GM19043 (cell line): ENCODE results near the gene SPNS2.

ENCODE experiments used
- ATAC-seq: cut with Tn5 transposase; IDR thresholded peaks from one replicate; pipeline ENCODE4 v1.9.1; 2021; ENCODE audit warnings: low read depth; ENCODE audit not compliant: unreplicated experiment

SPNS2 gene

DNA sequence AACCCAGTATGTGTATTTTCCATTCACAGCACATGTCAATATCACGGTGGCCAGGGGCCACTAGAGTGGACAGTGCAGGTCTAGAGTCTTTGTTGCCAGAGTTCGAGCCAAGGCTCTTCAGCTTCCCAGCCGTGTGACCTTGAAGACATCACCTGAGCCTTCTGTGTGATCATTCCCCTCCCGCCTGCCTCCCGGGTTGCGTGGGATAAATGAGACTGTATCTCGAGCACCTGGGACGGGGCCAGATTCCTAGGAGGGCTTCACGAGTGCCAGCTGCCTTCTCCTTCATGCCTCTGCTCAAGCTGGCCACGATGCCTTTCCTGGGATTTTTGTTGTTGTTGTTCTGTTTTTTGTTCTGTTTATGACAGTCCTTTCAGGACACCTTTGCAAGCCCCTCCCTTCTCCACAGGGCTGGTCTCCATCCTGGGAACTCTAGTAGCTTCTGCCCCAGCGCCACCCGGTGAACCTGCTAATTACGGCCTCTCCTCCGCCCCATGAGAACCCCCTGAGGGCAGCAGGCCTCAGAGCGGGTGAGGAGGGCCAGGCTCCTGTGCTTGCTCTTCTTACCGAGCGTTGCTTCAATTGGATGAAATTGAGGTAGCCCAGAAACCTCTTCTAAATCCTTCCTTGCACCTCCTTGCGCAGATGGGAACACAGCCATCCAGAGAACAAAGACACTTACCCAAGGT is 3.9 kb downstream of the SPNS2 start:
- no peak for ATAC-seq

- no peak for ATAC-seq
Observed at GRCh38 chr17:4503283-4504025, 4.8 kb downstream of the SPNS2 start.

- no peak for ATAC-seq
Observed at GRCh38 chr17:4504188-4504587, 5.5 kb downstream of the SPNS2 start.

- ATAC-seq = no peak
Observed at GRCh38 chr17:4505187-4505586, 6.5 kb downstream of the SPNS2 start.

GRCh38 chr17:4506175-4506813 is 7.6 kb downstream of the SPNS2 start:
- ATAC-seq = no peak

GRCh38 chr17:4506892-4507291 is 8.2 kb downstream of the SPNS2 start:
- ATAC-seq = no peak

- ATAC-seq = no peak
Observed at GRCh38 chr17:4507361-4508111, 8.9 kb downstream of the SPNS2 start.

DNA sequence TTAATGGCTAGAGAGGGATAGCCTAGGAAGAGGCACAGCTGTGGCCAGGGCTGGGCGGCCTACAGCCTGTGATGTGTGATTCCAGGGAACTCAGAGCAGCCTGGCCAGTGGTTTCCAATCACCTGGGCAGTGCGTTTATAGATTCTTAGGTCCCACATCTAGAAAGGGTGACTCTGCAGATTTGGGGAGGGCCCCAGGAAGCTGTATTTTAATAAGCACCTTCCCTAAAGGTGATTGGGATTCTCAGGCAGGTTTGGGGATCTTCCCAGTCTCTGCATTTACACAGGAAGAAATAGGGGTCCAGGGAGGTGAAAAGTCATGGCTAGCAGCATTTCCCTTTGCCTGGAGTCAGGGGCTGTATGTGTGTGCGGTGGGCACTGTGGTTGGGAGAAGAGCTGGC is 9.5 kb downstream of the SPNS2 start:
- ATAC-seq = no peak

- no peak for ATAC-seq
Observed at GRCh38 chr17:4509401-4509800, 10.7 kb downstream of the SPNS2 start.

DNA sequence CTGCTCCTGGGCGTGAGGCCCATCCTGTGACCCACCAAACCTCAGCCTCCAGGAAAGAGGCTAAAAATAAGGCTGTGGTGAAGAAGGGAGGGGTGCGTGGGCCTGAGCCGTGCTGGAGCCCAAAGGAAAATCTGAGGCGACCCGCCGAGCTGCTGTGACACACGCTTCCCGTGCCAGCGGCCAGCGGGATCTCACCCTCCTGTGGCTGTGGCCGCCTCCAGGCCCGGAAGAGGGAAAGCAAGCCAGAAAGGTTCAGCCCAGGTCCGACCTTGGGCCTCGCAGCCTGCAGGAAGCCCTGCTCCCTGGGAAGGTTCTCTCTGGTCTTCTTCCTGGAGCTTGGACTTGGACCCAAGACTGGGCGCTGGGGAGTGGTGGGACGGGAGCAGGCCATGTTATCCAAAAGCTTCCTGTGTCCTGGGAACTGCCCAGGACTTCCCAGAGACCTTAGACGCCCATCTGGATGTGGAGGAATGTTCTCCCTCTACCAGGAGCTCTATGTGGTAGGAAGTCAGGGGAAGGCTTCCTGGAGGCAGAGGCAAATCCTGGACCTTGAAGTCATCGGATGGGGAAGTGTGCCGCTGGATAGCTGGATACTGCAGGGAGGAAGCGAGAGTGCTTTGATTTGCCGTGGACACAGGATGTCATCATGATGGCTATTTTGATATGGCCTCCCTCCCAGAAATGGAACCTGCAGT is 11.4 kb downstream of the SPNS2 start:
- ATAC-seq = no peak

GRCh38 chr17:4510618-4510941 is 11.9 kb downstream of the SPNS2 start:
- ATAC-seq = no peak

- ATAC-seq = no peak
Observed at GRCh38 chr17:4511199-4511932, 12.7 kb downstream of the SPNS2 start.

GRCh38 chr17:4512156-4513112 is 13.8 kb downstream of the SPNS2 start:
- no peak for ATAC-seq

- ATAC-seq = no peak
Observed at GRCh38 chr17:4513113-4514032, 14.7 kb downstream of the SPNS2 start.

- ATAC-seq = no peak
Observed at GRCh38 chr17:4514206-4514605, 15.5 kb downstream of the SPNS2 start.

DNA sequence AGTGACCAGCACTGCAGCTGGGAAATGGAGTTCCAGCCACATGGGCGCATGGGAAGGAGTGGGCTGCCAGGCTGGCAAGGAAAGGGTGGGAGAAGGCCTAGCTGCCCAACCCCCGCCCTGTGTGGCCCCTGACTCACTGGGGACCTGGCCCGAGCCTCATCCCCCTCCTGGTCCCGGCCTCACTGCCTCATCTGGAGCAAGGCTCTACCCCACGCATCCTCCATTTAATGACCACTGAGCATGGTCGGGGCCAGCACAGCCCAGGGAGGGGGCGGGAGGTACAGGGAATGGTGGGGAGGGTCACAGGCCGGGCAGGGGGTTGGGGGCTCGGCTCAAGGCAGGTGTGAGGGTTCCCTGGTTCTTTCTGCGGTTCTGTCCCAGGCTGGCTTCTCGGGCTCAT is 16.1 kb downstream of the SPNS2 start:
- no peak for ATAC-seq

- no peak for ATAC-seq
Observed at GRCh38 chr17:4515501-4515900, 16.8 kb downstream of the SPNS2 start.

DNA sequence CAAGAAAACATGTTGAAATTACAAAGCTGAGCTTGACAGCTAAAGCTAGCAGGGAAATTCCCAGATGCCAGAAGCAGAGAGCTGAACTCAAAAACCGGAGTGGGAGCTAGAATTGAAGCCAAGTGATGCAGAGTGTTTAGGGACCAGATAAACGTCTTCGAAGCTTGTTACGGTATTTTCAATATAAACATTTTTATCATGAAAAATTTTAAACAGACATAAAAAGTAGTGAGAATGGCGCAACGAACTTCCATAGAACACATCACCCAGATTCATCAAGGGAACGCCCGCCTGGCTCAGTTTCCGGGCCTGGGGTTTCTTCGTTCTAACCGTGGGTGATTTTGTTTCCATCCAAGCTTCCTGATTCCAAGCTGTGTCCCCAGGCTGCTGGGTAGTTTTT is 18.1 kb downstream of the SPNS2 start:
- no peak for ATAC-seq
